ENCODE data around the gene TIPIN. TPM values are rescaled to one million over a fixed set of nuclear protein-coding genes. Genes with fewer than 3 reads are reported as not detected.
A peak's percentile ranks its signal among the peaks of the same experiment; 100 is the strongest.

The TIPIN gene
- total and polyA plus RNA-seq, 12 donors = 2.4 to 5.4 (median 3.4) TPM

DNA sequence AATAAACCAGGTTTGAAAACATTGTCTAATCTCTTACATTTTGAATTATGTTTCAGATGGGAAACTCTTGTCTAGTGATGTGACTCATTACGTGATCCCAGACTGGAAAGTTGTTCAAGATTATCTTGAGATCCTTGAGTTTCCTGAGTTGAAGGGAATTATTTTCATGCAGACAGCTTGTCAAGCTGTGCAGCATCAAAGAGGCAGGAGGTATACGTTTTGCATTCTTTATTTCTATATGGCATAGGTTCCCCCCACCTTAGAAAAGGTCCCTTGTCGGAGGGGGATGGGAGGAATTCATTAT is 61.6 kb downstream of the TIPIN start:
- Histone ChIP-seq H3K36me3 (peaks cover 0 to 33% (median 0%) of the 10 kb centered on the region in 9 donors), H3K27me3 (no peaks in the 10 kb centered on the region), H3K4me3 (peak overlapping the region in 6 of 10 donors; percentile 68 to 82 (median 76)), H3K27ac (peak overlapping the region in 5 of 10 donors; percentile 92 to 96 (median 94)), H3K9me3 (no peaks in the 10 kb centered on the region), H3K4me1 (peaks cover 3 to 39% (median 29%) of the 10 kb centered on the region in 9 donors)
- intact Hi-C loops (cut with DNase I) = loop anchor here in 1 of 10 donors (5.0 kb wide), 1 partner anchor 202 kb away; the partner anchor contains the start of gene SNAPC5
- ATAC-seq = no peak
- TF ChIP-seq, protein P1, sequence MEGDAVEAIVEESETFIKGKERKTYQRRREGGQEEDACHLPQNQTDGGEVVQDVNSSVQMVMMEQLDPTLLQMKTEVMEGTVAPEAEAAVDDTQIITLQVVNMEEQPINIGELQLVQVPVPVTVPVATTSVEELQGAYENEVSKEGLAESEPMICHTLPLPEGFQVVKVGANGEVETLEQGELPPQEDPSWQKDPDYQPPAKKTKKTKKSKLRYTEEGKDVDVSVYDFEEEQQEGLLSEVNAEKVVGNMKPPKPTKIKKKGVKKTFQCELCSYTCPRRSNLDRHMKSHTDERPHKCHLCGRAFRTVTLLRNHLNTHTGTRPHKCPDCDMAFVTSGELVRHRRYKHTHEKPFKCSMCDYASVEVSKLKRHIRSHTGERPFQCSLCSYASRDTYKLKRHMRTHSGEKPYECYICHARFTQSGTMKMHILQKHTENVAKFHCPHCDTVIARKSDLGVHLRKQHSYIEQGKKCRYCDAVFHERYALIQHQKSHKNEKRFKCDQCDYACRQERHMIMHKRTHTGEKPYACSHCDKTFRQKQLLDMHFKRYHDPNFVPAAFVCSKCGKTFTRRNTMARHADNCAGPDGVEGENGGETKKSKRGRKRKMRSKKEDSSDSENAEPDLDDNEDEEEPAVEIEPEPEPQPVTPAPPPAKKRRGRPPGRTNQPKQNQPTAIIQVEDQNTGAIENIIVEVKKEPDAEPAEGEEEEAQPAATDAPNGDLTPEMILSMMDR (IDR thresholded peaks at IDR 0.05) = no peak
- 38 to 46% methylated on average over 3 of the region's 3 CpGs for WGBS, 2 donors
- no peak for DNase-seq

DNA sequence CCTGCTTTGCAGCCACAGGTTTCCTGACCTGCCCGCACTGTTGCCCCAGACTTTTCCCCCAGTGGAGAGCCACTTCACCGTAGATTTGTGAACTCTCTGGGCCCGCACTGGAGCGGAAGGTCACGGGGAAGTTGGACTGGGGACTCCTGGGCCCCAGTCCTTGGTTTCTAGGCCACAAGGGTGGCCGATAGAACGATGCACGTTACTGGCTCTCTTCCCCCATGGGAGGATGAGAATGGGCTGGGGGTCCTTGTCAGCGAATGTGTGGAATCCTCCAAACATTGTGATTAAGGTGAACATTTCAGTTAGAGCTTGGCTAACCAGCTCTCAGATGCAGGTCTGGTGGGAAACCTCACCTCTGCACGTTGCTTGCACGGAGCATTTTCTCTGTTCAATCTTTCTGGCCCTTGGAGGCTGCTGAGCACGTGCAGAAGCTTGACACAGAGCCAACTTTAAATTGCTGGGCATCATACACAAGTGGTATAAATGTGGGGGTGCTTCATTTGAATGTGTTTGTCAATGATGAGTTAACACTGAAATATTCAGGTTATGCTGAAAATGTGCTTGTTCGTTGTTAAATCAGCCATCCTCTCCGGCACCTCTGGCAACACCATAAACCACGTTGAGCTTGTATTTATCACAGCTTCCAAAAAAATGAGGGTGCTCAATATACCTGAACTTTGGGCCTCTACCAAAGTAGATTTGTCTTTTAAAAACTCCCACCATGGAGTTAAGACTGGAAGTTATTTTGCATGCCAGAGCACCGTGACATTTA is 62.1 kb downstream of the TIPIN start:
- 6 to 7% methylated on average over 16 of the region's 16 CpGs for WGBS, 2 donors
- no peaks in the 10 kb centered on the region for H3K27me3 ChIP-seq
- H3K27ac ChIP-seq = peak overlapping the region; percentile 83 to 96 (median 94)
- peaks cover 3 to 39% (median 29%) of the 10 kb centered on the region in 9 donors for H3K4me1 ChIP-seq
- peak overlapping the region; percentile 56 to 85 (median 76) for H3K4me3 ChIP-seq
- no peaks in the 10 kb centered on the region for H3K9me3 ChIP-seq
- H3K36me3 ChIP-seq = peaks cover 0 to 28% (median 0%) of the 10 kb centered on the region in 9 donors
- TF ChIP-seq, protein P1 (IDR thresholded peaks at IDR 0.05) = peak in 1 of 9 donors; percentile 2
- intact Hi-C loops (cut with DNase I) = no loop called here
- peak in 6 of 8 donors; percentile 28 to 58 (median 50) for ATAC-seq
- no peak for DNase-seq

DNA sequence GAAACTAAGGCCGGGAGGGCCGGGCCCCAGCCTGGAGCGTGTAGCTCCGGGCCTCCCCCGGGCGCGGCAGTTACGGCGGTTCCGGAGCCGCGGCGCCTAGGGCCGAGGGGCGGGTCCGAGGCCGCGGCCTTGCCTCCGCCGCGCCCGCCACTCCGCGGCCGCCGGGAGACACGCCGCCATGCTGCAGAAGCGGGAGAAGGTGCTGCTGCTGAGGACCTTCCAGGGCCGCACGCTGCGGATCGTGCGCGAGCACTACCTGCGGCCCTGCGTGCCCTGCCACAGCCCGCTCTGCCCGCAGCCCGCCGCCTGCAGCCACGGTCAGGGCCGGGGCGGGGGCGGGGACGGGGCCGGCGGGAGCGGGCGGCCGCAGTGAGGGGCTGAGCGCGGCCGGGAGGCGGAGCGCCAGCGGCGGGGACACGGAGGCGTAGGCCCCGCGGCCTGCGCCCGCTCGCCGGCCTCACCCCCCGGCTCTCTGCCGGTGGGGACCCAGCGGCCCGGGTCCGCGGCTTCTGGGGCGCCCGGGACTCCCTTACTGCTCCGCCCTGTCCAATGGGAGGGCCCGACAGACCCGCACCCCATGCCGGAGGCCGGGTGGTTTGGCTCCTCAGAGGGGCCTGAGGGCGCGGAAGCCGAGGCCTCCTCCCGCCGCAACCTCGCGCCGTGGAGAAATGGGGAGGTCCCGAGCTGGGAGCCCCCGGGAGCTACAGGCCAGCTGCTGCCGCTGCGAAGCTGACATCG is 62.9 kb downstream of the TIPIN start, which contains the start of gene DIS3L:
TSS of gene DIS3L (plus strand) at position 150 of the 738 bp plus-strand sequence. CDS start at position 179, 29 bp downstream.
- peak; percentile 86 to 94 (median 91) for ATAC-seq
- no peaks in the 10 kb centered on the region for H3K27me3 ChIP-seq
- H3K27ac ChIP-seq = peak within 1 kb of the TSS; percentile 83 to 96 (median 94)
- intact Hi-C loops (cut with DNase I) = no loop called here
- TF ChIP-seq, protein P1 (IDR thresholded peaks at IDR 0.05) = peak in 2 of 9 donors; percentile 13 to 22
- peaks cover 0 to 22% (median 0%) of the 10 kb centered on the region in 9 donors for H3K36me3 ChIP-seq
- peaks cover 3 to 39% (median 29%) of the 10 kb centered on the region in 9 donors for H3K4me1 ChIP-seq
- H3K4me3 ChIP-seq = peak within 1 kb of the TSS; percentile 56 to 85 (median 76)
- H3K9me3 ChIP-seq = no peaks in the 10 kb centered on the region
- peak; percentile 44 to 69 for DNase-seq
- 0 to 1% methylated on average over 70 to 89 of the region's 92 CpGs for WGBS, 2 donors
